GM23338 (cell line): ENCODE measurements around the gene UTP11. TPM values are rescaled to one million over a fixed set of nuclear protein-coding genes. Genes with fewer than 3 reads are reported as not detected.

Source experiments
- ATAC-seq: fragments of 200-7000 bp; cut with Tn5 transposase; 3 replicates; pipeline ENCODE4 v1.9.1; 2020
- DNase-seq: peaks from one replicate; pipeline ENCODE4 v3.0.0-alpha.2; 2015; ENCODE audit warnings: low spot score
- H2AFZ ChIP-seq: fragments of 200-600 bp; sonication (generic); 2 replicates; pipeline ENCODE4 v1.8.0; 2016; ENCODE audit warnings: antibody characterized with exemption, mild to moderate bottlenecking, moderate library complexity
- H3F3A ChIP-seq: fragments of 200-600 bp; sonication (generic); replicated peaks from 2 replicates; pipeline ENCODE4 v1.8.0; 2017; ENCODE audit warnings: antibody characterized with exemption, mixed run types, low read depth
- H3K27ac ChIP-seq: fragments of 200-600 bp; sonication (generic); 2 replicates; pipeline ENCODE4 v1.6.1; 2016; ENCODE audit warnings: low read depth
- H3K27me3 ChIP-seq: fragments of 200-600 bp; sonication (generic); 2 replicates; pipeline ENCODE4 v1.8.0; 2016; ENCODE audit warnings: mild to moderate bottlenecking, mixed run types, moderate library complexity; ENCODE audit not compliant: insufficient read depth
- H3K36me3 ChIP-seq: fragments of 200-600 bp; sonication (generic); 2 replicates; pipeline ENCODE4 v1.8.0; 2016; ENCODE audit warnings: mild to moderate bottlenecking; ENCODE audit not compliant: insufficient read depth
- H3K4me1 ChIP-seq: fragments of 200-600 bp; sonication (generic); 2 replicates; pipeline ENCODE4 v1.8.0; 2016; ENCODE audit warnings: mild to moderate bottlenecking, moderate library complexity; ENCODE audit not compliant: insufficient read depth
- H3K4me2 ChIP-seq: fragments of 200-600 bp; sonication (generic); 2 replicates; pipeline ENCODE4 v1.7.1; 2017; ENCODE audit warnings: mixed run types
- H3K4me3 ChIP-seq: fragments of 200-600 bp; sonication (generic); 2 replicates; pipeline ENCODE4 v1.6.1; 2016; ENCODE audit warnings: mixed run types
- H3K79me2 ChIP-seq: fragments of 200-600 bp; sonication (generic); replicated peaks from 2 replicates; pipeline ENCODE4 v1.8.0; 2017; ENCODE audit warnings: mild to moderate bottlenecking; ENCODE audit not compliant: insufficient read depth
- H3K9me2 ChIP-seq: fragments of 200-600 bp; sonication (generic); 2 replicates; pipeline ENCODE4 v1.8.0; 2017; ENCODE audit not compliant: insufficient read depth
- H4K20me1 ChIP-seq: fragments of 200-600 bp; sonication (generic); replicated peaks from 2 replicates; pipeline ENCODE4 v1.8.0; 2017; ENCODE audit warnings: mild to moderate bottlenecking; ENCODE audit not compliant: insufficient read depth
- H3K27ac Mint-ChIP-seq: 2 replicates; pipeline ENCODE4 v1.8.0; 2020; ENCODE audit warnings: inconsistent platforms, mild to moderate bottlenecking, moderate library complexity, mixed read lengths
- H3K27me3 Mint-ChIP-seq: 3 replicates; pipeline ENCODE4 v1.8.0; 2022; ENCODE audit warnings: low read depth, mild to moderate bottlenecking, moderate library complexity, mixed read lengths, inconsistent platforms; ENCODE audit not compliant: insufficient read depth, poor library complexity
- H3K36me3 Mint-ChIP-seq: 3 replicates; pipeline ENCODE4 v1.8.0; 2021; ENCODE audit warnings: low read depth, mild to moderate bottlenecking, inconsistent platforms, moderate library complexity, mixed read lengths
- H3K4me1 Mint-ChIP-seq: 3 replicates; pipeline ENCODE4 v1.8.0; 2020; ENCODE audit warnings: mild to moderate bottlenecking, inconsistent platforms, mixed read lengths
- H3K4me3 Mint-ChIP-seq: 3 replicates; pipeline ENCODE4 v1.8.0; 2021; ENCODE audit warnings: moderate library complexity, mild to moderate bottlenecking, inconsistent platforms, mixed read lengths
- H3K9me3 Mint-ChIP-seq: 3 replicates; pipeline ENCODE4 v1.8.0; 2020; ENCODE audit warnings: moderate library complexity, mild to moderate bottlenecking, inconsistent platforms, mixed read lengths
- CREB1 ChIP-seq: fragments of 250-450 bp; sonication (Bioruptor Pico); IDR thresholded peaks from 2 replicates; pipeline ENCODE4 v1.5.0; 2020; ENCODE audit warnings: low read depth, mild to moderate bottlenecking, moderate library complexity
- CTCF ChIP-seq, 2 experiments: fragments of 200-600 bp in 1 of 2; sonication (generic) in 1 of 2; conservative IDR thresholded peaks; 2 replicates each; pipeline versions ENCODE4 v1.5.1 to v1.6.1; 2016 to 2017; ENCODE audit warnings: antibody characterized with exemption in 2 of 2, low read depth in 2 of 2, mild to moderate bottlenecking in 2 of 2, moderate library complexity in 1 of 2
- ETS1 ChIP-seq: IDR thresholded peaks from 2 replicates; pipeline ENCODE4 v1.6.1; 2016; ENCODE audit warnings: antibody characterized with exemption
- EZH2 ChIP-seq: fragments of 200-600 bp; sonication (generic); IDR thresholded peaks from one replicate; pipeline ENCODE4 v1.8.0; 2017; ENCODE audit warnings: antibody characterized with exemption, mild to moderate bottlenecking, low read depth; ENCODE audit not compliant: unreplicated experiment
- EZH2phosphoT487 ChIP-seq: fragments of 200-600 bp; sonication (generic); IDR thresholded peaks from one replicate; pipeline ENCODE4 v1.8.1; 2018; ENCODE audit warnings: antibody characterized with exemption; ENCODE audit not compliant: unreplicated experiment
- JUNB ChIP-seq: IDR thresholded peaks from one replicate; pipeline ENCODE4 v1.6.1; 2016; ENCODE audit warnings: antibody characterized with exemption; ENCODE audit not compliant: unreplicated experiment
- NANOG ChIP-seq: IDR thresholded peaks from 2 replicates; pipeline ENCODE4 v1.6.1; 2016; ENCODE audit warnings: antibody characterized with exemption, borderline replicate concordance
- POLR2AphosphoS5 ChIP-seq: IDR thresholded peaks from 2 replicates; pipeline ENCODE4 v1.6.1; 2016; ENCODE audit warnings: antibody characterized with exemption, low read depth
- REST ChIP-seq: IDR thresholded peaks from one replicate; pipeline ENCODE4 v1.6.1; 2018; ENCODE audit warnings: antibody characterized with exemption; ENCODE audit not compliant: unreplicated experiment
- STAT1 ChIP-seq: IDR thresholded peaks from one replicate; pipeline ENCODE4 v1.6.1; 2016; ENCODE audit warnings: antibody characterized with exemption; ENCODE audit not compliant: unreplicated experiment
- ZNF114 ChIP-seq: fragments of 250-450 bp; sonication (Bioruptor Pico); IDR thresholded peaks from 2 replicates; pipeline ENCODE4 v1.5.0; 2020; ENCODE audit warnings: mild to moderate bottlenecking, moderate library complexity
- ZNF331 ChIP-seq: fragments of 250-450 bp; sonication (Bioruptor Pico); IDR thresholded peaks from 2 replicates; pipeline ENCODE4 v1.5.0; 2020; ENCODE audit warnings: low read depth, mild to moderate bottlenecking, moderate library complexity
- polyA plus RNA-seq: library from polyadenylated mRNA; unstranded; fragments of >200 nt; fragmentation: Nextera tagmentation; extraction: Ambion mirVana; gene quantifications from 2 replicates; pipeline ENCODE4 v1.2.1, GENCODE V29; 2016
- total RNA-seq: library from RNA; depleted of rRNA; stranded (reverse); fragments of >200 nt; shearing (Covaris generic); gene quantifications from 2 replicates; pipeline ENCODE4 v1.2.3, GENCODE V29; 2014
- TF ChIP-seq, protein P1 (sequence below): fragments of 250-450 bp; sonication (Bioruptor Pico); IDR thresholded peaks from 2 replicates; pipeline ENCODE4 v1.5.0; 2020; ENCODE audit warnings: mild to moderate bottlenecking, moderate library complexity

UTP11 gene
- total and polyA plus RNA-seq, 2 experiments from 2014 or later = 67.8 to 105 TPM

DNA sequence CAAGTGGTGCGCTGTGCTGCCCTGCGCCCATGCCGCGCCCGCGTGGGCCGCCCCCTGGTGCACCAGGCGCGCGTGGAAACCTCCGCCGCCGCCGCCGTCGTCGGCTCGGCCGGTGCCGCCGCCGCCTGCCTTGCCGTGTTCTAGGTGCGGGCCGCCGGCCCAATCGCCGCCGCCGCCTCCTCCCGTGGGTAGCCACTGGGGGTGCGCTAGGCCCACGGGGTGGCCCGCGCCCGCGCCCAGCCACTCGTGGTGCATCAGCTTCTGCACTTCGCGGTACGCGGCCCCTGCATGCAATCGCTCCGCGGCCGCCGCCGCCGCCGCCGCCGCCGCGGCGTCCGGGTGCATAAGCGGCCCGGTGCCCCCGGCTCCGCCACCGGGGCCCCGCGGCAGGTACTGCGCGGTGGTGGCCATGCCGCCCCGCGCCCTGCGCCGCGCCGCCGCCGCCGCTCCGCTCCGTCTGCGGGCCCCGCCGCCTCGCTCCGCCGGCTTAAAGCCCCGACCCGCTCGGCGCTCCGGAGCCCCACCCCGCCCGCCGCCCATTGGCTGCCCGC lies 33.9 kb downstream of the UTP11 start, which contains the start of gene POU3F1:
Gene POU3F1 (minus strand): TSS at position 461 of the 551 bp plus-strand sequence. CDS start 50 bp downstream, at position 411.
- ATAC-seq = no peak
- H3K27me3 ChIP-seq = peaks cover 67% of the 10 kb centered on the region
- H3K27me3 Mint-ChIP-seq = peaks cover 42% of the 10 kb centered on the region

More for the DNA sequence above, 33.9 kb downstream of the UTP11 start, which contains the start of gene POU3F1:
- Mint-ChIP-seq H3K27ac (no peak within 1 kb of the TSS), H3K4me3 (peak within 1 kb of the TSS; percentile 86), H3K36me3 (peaks cover 26% of the 10 kb centered on the region), H3K4me1 (peaks cover 47% of the 10 kb centered on the region), H3K9me3 (no peaks in the 10 kb centered on the region)
- Histone ChIP-seq H4K20me1 (peaks cover 12% of the 10 kb centered on the region), H3K79me2 (peaks cover 14% of the 10 kb centered on the region), H3K4me3 (peak within 1 kb of the TSS; percentile 79), H3K4me2 (peak within 1 kb of the TSS; percentile 93), H3K4me1 (peaks cover 12% of the 10 kb centered on the region), H3K36me3 (no peaks in the 10 kb centered on the region), H2AFZ (peak within 1 kb of the TSS; percentile 80), H3F3A (0 out of 2 replicates have a peak, but pooled peaks cover 3% of the 10 kb centered on the region), H3K9me2 (no peaks in the 10 kb centered on the region; the same call in 1 of the 2 replicates), H3K27ac (no peak within 1 kb of the TSS)
- no peak for TF ChIP-seq CREB1 (CRISPR knock-in tag)
- no peak for TF ChIP-seq JUNB
- TF ChIP-seq EZH2phosphoT487 = no peak
- no peak for TF ChIP-seq ZNF114
- no peak for TF ChIP-seq NANOG
- no peak for TF ChIP-seq ETS1
- TF ChIP-seq CTCF (conservative IDR thresholded peaks at IDR 0.05; ENCODE audit: low read depth in 2 of 2) = no peak
- peak; percentile 50 for TF ChIP-seq EZH2
- TF ChIP-seq, protein P1, sequence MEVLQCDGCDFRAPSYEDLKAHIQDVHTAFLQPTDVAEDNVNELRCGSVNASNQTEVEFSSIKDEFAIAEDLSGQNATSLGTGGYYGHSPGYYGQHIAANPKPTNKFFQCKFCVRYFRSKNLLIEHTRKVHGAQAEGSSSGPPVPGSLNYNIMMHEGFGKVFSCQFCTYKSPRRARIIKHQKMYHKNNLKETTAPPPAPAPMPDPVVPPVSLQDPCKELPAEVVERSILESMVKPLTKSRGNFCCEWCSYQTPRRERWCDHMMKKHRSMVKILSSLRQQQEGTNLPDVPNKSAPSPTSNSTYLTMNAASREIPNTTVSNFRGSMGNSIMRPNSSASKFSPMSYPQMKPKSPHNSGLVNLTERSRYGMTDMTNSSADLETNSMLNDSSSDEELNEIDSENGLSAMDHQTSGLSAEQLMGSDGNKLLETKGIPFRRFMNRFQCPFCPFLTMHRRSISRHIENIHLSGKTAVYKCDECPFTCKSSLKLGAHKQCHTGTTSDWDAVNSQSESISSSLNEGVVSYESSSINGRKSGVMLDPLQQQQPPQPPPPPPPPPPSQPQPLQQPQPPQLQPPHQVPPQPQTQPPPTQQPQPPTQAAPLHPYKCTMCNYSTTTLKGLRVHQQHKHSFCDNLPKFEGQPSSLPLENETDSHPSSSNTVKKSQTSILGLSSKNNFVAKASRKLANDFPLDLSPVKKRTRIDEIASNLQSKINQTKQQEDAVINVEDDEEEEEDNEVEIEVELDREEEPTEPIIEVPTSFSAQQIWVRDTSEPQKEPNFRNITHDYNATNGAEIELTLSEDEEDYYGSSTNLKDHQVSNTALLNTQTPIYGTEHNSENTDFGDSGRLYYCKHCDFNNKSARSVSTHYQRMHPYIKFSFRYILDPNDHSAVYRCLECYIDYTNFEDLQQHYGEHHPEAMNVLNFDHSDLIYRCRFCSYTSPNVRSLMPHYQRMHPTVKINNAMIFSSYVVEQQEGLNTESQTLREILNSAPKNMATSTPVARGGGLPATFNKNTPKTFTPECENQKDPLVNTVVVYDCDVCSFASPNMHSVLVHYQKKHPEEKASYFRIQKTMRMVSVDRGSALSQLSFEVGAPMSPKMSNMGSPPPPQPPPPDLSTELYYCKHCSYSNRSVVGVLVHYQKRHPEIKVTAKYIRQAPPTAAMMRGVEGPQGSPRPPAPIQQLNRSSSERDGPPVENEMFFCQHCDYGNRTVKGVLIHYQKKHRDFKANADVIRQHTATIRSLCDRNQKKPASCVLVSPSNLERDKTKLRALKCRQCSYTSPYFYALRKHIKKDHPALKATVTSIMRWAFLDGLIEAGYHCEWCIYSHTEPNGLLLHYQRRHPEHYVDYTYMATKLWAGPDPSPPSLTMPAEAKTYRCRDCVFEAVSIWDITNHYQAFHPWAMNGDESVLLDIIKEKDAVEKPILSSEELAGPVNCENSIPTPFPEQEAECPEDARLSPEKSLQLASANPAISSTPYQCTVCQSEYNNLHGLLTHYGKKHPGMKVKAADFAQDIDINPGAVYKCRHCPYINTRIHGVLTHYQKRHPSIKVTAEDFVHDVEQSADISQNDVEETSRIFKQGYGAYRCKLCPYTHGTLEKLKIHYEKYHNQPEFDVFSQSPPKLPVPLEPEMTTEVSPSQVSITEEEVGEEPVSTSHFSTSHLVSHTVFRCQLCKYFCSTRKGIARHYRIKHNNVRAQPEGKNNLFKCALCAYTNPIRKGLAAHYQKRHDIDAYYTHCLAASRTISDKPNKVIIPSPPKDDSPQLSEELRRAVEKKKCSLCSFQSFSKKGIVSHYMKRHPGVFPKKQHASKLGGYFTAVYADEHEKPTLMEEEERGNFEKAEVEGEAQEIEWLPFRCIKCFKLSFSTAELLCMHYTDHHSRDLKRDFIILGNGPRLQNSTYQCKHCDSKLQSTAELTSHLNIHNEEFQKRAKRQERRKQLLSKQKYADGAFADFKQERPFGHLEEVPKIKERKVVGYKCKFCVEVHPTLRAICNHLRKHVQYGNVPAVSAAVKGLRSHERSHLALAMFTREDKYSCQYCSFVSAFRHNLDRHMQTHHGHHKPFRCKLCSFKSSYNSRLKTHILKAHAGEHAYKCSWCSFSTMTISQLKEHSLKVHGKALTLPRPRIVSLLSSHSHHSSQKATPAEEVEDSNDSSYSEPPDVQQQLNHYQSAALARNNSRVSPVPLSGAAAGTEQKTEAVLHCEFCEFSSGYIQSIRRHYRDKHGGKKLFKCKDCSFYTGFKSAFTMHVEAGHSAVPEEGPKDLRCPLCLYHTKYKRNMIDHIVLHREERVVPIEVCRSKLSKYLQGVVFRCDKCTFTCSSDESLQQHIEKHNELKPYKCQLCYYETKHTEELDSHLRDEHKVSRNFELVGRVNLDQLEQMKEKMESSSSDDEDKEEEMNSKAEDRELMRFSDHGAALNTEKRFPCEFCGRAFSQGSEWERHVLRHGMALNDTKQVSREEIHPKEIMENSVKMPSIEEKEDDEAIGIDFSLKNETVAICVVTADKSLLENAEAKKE (CRISPR knock-in tag) = no peak
- no peak for TF ChIP-seq STAT1
- TF ChIP-seq ZNF331 (CRISPR knock-in tag) = no peak
- TF ChIP-seq POLR2AphosphoS5 = 0 out of 2 replicates have a peak, but pooled peaks have one; percentile 24
- TF ChIP-seq REST = no peak
- DNase-seq = no peak
